Ammon's horn (tissue), 1 donor: ENCODE measurements around the gene UNC5B.

Experiments used
- DNase-seq: peaks from one replicate; pipeline ENCODE4 v3.0.0-alpha.2; 2016; ENCODE audit warnings: low spot score

UNC5B gene

DNA sequence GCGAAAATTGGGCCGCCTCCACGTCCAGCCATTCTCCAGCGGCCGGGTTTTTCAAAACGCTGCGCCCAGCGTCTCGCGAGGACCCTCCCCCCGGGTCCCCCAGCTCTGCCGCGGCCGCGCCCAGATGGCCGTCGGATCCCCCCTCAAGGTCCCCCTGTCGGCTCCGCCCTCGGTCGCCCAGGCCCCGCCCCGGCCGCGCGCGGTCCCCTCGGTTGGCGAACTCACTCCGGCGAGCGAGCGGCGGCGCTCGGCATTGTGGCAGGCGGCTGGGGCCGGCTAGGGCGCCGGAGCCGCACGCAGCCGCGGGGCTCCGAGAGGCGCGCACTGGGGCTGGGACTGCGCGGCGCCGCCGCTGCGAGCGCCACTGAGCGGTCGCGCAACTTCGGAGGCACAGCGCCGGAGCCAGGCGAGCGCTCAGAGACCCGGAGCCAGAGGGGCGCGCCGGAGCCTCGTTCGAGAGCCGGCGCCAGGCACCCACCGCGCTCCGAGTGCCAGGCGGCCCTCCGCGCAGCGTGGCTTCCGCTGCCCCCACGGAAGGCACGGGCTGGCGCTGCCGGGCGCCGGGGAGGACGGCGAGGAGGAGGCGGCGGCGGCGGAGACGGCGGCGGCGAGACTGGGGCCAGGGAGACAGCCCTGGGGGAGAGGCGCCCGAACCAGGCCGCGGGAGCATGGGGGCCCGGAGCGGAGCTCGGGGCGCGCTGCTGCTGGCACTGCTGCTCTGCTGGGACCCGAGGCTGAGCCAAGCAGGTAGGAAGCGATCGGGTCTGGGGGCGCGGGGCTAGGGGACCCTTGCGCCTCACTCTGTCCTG, at the start of gene UNC5B:
UNC5B (plus strand) TSS at position 253 of the 809 bp plus-strand sequence; CDS start at position 669, 416 bp downstream.
- peak; percentile 93 for DNase-seq

DNA sequence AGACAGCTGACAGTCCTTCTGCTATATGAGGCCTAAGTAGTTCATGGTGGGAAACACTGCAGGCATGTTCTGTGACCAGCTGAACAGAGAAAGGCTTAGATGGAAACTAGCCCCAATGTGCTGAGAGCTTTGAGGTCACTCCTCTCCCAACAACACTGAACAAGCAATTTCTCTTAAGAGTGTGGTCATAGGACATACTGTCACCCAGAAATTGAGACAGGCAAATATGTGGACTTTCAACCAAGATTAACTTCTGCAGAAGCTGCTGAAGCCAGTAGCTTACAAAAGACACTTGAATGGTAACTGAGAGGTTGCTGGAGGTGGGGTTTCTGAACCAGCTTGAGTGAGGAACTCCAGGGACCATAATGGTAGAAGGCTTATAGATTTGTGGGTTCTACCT, 38.9 kb upstream of the UNC5B start:
- no peak for DNase-seq

DNA sequence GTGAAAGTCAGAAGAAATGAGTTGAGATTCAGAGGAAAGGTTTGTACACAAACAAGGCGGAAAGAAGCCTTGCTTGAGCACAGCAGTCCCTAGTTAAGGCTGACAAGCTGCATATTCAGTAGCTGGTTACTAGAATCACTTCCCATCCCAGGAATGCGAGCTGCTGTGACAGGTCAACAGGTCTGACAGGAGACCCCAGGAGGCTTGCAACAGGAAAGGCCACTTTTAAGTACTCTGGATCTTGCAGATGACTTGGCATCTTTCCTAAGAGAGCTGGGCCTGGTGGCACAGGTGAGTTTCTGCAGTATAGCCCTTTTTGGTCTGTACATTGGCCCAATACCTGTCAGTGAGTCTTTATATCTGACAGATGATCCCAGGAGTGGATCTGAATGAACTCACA, 35.7 kb upstream of the UNC5B start:
- no peak for DNase-seq

DNA sequence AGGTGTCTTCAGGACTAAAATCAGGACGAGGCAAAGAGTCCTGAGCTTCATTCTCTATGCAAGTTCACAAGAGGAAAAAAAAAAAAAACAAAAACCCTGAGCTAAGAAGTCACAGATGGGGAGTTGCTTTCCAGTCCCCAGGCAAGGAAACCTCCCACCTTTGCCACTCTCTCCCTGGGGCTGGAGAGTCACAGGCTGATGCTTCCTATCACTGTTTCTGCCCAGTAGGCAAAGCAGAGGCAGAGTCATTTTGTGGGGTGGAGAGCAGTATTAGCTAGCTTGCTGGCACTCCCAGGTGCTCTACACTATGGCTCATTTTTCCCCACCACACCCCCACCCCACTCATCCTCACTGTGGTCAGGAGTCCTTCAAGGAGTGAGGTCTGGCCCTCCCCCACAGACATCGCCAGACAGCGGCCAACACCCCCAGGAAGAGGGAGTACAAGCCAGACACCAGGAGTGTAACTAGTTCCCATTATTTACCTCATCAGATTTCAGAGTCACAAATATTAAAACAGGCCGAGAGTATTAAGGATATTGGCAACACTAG, 34.6 kb upstream of the UNC5B start:
- DNase-seq = no peak

DNA sequence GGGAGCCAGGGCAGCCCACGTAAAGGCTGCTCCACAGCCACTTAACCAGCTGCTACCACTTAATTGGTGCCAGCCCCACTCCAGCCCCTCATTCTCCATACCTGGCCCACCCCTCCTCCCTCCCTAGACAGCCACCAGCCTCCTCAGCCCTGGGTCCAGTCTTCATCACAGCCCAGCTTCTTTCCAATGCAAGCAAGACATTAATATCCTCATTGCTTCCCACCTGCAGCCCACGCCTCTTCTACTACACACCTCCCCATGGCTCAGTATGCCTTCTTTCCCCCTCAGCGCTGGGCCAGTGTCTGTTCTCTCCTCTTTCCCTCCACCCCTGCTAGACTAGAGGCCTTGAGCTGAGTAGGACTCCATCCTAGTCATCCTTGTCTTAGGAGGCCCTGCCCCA, 33.5 kb upstream of the UNC5B start:
- DNase-seq = no peak

DNA sequence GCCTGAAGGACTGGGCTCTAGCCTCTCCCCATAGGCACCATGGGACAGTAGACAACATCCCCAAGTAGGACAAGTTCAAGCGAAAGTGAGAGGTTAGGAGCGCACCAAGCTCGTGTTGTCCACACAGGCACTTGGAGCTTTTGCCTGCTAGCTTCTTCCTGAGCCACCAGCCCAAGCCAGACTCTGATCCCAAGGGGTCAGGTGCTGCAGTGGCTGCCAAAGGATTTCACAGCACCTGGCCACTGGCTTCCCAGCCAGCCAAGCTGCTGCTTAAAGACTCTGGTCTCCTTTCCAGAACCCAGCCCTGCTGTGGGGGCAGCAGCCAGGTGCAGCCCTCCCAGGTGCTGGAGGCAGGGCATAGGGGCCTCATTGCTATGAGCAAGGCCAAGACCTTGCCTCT, 33.0 kb upstream of the UNC5B start:
- no peak for DNase-seq

DNA sequence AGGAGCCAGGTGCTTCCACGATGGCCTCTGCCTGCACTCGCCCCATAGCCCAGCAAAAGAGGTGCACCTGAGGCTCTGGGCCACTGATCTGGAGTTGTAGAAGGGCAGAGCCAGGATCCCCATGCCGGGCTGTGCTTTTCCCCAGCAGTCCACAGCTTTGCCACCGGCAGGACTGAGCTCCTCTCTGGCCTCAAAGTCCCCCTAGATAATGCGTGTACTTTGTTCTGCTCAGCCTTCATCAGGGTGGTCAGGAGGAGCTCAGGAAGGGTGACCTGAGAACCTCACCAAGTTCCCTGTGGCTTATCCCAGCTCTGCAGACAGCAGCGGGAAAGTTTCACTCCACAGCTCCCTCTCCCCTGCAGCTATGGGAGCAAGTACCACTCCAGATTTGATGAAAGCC, 27.9 kb upstream of the UNC5B start:
- no peak for DNase-seq

DNA sequence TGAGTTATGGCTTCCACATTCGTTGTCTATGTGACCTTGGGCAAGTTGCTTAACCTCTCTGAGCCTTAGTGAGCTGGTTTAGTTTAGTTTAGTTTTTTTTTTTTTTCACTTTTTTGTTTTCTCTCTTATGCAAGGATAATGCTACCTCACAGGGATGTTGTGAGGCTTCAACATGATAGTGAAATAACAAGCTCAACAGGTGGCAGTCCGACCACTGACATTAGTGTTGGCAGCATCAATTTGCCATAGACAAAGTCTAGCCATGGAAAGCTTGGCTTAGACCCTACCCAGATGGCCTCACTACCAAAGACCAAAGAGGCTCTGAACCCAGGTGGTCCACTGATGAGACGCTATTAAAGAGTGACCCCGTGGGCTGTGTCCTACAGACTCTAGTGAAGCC, 27.2 kb upstream of the UNC5B start:
- no peak for DNase-seq

DNA sequence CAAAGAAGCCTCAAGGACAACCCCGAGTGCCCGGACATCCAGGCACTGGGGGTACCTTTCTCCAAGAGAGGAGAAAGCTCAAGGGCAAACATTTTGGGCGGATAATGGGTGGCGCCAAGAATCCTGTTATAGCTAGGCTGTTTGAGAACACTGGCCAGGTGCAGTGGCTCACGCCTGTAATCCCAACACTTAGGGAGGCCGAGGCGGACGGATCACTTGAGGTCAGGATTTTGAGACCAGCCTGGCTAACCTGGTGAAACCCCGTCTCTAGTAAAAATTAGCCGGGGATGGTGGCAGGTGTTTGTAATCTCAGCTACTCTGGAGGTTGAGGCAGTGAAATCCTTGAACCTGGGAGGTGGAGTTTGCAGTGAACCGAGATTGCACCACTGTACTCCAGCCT, 25.2 kb upstream of the UNC5B start:
- DNase-seq = no peak

DNA sequence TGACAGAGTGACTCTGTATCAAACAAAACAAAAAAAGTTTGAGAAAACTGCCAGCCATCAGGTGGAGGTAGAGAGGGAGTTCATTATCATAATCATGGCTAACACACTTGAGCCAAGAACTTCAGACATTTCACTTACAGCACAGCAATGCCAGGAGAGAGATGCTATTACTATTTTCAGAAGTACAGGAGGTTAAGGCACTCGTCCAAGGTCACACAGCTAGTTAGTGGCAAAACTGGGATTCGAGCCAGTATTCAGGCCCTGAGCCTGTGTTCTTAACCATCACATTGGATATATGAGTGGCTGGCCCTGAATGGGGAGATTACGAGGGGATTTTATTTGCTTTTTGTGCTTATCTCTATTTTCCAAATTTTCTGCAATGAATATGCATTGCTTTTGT, 24.8 kb upstream of the UNC5B start:
- DNase-seq = no peak

DNA sequence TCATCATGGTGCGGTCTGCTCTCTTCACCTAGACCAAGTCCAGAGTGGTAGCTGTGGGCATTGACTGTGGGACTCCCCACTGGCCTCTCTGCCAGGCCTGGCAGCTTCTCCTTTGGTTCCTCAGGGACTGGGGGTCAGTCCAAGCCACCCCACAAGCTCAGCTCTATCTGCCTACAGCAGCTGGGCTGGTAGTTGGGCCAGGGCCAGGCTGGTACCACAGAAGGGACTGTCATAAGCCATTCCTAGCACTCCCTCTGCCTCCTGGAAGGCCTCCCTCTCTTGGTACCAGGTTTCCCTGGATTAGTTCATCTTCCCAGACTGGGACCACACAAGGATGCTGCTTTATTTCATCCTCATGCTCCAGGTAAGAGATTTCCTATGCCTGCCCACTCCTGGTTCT, 24.2 kb upstream of the UNC5B start:
- DNase-seq = peak; percentile 49

DNA sequence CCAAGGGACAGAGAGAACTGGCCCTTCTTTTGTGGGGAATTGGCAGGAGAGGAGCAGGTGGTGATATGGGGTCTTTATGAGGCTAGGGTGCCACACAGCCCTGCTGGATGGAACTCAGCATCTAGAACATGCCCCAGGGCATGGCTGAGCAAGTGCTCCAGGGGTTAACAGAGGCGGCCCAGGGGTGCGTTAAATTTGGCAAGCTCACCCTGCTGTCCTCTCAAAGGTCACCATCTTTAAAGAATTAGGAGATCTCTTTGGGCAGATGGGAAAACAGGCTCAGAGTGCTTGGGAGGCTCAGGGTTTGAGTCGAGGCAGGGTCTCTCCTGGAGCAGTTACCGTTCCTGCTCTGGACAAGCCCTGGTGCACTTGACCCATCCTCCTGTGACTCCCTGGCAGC, 21.4 kb upstream of the UNC5B start:
- no peak for DNase-seq

DNA sequence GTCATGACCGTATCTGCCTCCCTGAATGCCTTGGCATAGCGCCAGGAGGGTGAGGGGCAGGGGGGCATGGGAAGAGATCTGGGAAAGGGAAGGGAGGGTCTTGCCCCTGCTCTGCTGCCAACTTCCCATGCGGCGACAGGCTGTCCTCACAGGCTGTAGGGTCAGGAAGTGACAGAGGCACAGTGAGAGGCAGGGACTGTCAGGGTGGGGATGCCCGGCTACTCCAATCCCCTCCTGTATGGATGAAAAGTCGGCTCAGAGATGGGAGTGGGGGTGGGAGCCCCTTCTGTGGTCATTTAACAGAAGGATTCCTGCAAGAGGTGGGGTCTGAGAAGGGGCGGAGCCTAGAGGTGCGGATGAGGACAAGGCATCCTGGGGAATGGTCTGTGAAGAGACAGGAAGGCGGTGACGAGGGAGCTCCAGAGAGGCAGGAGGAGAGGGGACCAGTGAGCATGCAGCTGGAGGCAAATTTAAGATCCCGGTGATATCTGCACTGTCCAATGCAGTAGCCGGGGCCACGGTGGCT, 20.8 kb upstream of the UNC5B start:
- DNase-seq = no peak

DNA sequence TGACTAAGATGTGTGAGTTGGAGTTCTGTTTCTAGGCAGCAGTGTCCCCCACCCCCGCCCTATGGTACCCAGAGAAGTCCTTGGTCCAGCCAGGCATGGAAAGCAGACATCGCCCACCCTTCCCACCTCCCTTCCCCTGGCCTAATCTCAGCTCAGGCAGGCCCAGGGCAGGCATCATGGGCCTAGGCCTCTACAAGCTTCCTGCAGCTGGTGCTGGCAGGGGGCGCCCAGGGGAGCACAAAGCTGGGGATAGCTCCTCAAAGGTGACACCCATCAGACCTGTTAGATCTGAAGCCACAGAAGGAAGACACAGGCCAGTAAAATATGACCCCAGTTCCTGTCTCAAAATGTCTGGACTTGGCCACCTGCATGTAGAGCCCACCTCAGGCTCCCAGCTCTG, 18.9 kb upstream of the UNC5B start:
- DNase-seq = no peak

DNA sequence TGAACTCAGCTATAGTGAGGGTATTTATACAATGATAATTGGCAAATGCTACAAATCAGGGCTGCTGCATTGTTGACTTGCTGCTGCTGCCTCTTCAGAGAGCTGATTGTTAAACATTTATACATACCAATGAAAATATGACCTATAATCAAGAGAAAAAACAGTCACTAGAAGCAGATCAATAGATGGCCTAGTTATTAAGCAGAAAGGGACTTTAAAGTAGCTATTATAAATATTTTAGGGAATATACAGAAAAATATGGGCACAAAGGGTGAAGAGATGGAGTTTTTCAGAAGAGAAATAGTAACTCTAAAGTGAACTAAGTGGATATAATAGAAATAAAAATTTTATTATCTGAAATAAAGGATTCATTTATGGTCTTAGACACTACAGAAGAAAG, 14.4 kb upstream of the UNC5B start:
- DNase-seq = no peak

DNA sequence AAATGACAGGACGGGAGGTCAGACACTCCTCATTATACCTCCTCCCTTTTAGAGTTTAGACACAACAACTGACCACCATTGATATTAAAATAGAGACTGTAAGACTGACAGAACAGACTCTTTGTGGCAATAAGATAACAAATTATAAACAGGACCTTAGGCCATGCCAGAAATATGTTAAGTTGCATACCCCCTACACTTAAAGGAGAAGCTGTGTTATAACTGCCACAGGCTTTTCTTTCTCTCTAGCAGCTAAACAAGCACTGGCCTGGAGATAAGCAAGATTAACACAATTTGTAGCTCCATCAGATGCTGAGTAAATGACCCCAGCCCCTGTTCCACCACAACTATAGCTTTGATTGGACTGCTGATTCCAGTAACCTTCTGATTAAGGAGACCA, 10.5 kb upstream of the UNC5B start:
- DNase-seq = no peak

DNA sequence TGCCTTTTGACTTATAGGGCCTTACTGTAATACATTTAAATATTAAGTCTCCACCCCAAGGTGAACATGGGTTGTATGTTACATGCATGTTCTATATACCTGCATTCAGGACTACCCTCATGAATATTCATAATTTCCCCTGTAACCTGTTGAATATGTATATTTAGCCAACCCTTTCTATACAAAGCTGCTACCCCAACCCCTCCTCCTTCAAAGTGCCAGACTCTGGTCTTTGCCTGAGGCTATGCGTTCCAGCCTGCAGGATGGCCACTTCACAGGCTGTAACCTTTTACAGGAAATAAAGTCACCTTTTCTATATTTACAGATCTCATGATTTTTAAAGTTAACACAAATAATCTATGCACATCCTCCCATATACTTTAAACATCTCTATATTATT, 10.1 kb upstream of the UNC5B start:
- DNase-seq = no peak

DNA sequence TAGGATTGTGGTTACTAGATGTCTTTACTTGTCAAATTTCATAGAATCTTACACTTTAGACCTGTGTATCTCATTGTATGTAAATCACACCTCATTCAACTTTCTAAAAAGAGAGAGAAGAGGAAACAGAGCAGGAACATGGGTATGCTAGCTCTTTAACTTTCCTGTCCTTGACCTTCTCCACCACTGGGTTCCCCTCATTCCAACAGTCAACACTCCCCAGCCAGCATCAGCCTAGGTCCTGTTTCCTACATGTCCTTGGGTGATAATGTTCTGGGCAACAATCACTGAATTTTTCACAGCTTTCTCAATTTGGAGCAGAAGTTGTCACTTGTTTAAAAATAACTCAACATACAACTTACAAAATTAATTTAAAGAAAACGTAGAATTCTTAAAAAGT, 9.2 kb upstream of the UNC5B start:
- no peak for DNase-seq

DNA sequence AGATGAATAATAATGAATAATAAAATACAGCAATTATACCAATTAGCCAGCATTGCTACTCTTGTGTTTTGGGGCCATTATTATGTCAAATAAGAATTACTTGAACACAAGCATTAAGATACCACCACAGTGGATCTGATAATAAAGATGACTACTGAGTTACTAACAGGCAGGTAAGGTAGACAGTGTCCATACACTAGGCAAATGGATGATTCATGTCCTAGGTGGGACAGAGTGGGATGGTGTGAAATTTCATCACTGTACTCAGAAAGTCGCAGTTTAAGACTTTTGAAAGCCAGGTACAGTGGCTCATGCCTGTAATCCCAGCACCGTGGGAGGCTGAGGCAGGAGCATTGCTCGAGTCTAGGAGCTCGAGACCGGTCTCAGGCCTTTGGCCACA, 8.7 kb upstream of the UNC5B start:
- no peak for DNase-seq

DNA sequence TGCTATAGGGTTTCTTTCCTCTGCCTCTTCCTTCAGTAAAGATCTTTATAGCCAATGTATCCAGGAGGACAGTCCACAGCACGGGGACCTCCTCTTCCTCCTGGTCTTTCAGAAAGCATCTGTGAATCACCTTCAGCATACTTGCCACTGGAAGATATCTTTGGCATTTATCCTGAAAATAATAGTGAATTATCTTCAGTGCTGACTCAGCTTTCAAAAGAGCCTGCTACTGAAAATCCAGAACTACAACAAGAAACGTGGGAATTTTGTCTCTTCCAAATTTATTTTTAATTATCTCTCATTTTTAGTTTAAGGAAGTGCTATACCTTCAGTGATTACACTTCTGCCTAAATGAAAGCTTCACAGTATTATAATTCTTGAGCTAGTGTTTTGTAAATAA, 7.6 kb upstream of the UNC5B start:
- DNase-seq = no peak

DNA sequence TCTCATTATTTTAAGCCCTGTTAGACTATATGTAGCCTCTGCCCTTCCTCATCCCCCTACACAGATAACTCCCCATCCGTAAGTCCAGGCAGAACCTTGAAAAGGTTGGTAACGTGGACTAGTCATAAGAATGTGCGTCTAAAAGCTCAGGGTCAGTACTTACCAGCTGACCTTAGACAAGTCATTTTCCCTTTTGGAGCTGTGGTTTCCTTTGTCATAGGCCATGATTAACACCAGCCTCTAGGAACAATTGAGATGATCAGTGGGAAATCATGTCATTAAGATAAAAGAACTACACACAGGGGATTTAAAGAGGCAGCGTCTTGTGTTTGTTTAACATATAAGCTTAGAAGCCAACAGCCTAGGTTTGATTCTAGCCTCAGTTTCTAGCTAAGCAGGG, 6.9 kb upstream of the UNC5B start:
- no peak for DNase-seq

DNA sequence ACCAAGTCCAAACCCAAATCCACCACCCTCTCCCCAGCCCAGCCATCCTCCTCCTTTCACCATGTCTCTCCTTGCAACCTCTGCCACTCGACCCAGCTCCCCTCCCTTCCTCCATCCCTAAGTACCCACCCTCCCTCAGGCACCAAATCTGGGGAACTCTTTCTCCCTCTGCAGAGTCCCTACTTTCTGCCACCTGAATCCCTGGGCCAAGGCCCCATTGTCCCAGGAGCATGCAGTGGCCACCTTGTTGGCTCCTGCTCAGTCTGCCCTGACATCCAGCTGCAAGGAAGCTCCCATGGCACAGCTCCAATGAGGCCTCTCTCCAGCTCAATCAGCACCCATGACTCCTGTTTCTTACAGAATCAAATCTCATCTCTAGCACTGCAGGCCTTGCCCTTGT, 5.5 kb upstream of the UNC5B start:
- DNase-seq = no peak

DNA sequence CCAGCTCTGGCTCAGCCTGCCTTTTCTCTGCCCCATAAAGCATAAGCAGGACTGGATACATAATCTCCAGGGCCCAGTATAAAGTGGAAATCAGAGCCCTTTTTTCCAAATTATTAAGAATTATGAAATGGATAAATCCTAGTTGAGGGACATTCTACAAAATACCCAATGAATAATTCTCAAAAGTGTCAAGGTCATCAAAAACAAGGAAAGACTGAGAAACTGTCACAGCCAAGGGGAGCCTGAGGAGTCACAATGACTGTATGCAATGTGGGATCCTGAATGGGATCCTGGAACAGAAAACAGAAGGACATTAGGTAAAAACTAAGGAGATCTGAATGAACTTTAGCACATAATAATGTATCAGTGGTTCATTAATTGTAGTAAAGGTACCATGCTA, 4.8 kb upstream of the UNC5B start:
- DNase-seq = no peak

DNA sequence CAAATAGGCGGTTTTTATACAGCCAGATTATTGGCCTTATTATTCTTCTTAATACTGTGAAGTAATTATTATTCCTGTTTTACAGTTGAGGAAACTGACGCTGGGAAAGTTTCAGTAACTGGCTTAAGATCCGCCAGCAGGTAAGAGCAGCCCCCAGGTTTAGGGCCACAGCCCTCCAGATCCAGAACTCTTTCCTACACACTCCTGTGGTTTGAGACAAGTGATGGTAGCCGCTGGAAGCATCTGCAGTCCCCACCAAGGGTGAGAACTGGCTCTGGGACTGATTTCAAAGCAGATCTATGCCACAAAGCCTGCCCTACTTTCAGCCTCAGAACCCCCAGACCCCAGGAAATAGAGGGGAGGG, 3.0 kb upstream of the UNC5B start:
- no peak for DNase-seq
